Ovary (tissue), 9 donors: Measurements from ENCODE around the gene SVEP1. TPM values are rescaled to one million over a fixed set of nuclear protein-coding genes. Genes with fewer than 3 reads are reported as not detected.

ENCODE experiments used
- DNase-seq, 5 donors: peaks; one replicate each; pipeline ENCODE4 v3.0.0-alpha.2; 2019 to 2020
- H3K27ac ChIP-seq, 2 donors: fragments of 200-600 bp; one replicate each; pipeline versions ENCODE4 v1.5.1 to v1.8.0; 2019 to 2022
- H3K27me3 ChIP-seq: fragments of 200-600 bp; one replicate; pipeline ENCODE4 v1.8.0; 2022
- H3K36me3 ChIP-seq: fragments of 200-600 bp; sonication (generic); one replicate; pipeline ENCODE4 v1.5.1; 2019
- H3K4me1 ChIP-seq: one replicate; pipeline ENCODE4 v1.8.1; 2013; ENCODE audit warnings: mild to moderate bottlenecking, moderate library complexity; ENCODE audit not compliant: insufficient read depth
- H3K4me3 ChIP-seq: fragments of 200-600 bp; sonication (generic); one replicate; pipeline ENCODE4 v1.5.1; 2017
- H3K9me3 ChIP-seq, 2 donors: fragments of 200-600 bp in 1 of 2; sonication (generic) in 1 of 2; one replicate each; pipeline versions ENCODE4 v1.5.1 to v1.8.1; 2013 to 2019; ENCODE audit warnings: mild to moderate bottlenecking in 1 of 2, moderate library complexity in 1 of 2
- EP300 ChIP-seq: sonication (generic); formaldehyde crosslinking; IDR thresholded peaks from one replicate; pipeline ENCODE4 v1.6.1; 2017; ENCODE audit warnings: antibody characterized with exemption
- POLR2A ChIP-seq: fragments of 450-650 bp; IDR thresholded peaks from one replicate; pipeline ENCODE4 v1.6.1; 2017; ENCODE audit warnings: antibody characterized with exemption, mild to moderate bottlenecking, moderate library complexity
- WGBS, 3 donors: extraction: QIAGEN DNeasy Blood & Tissue Kit in 1 of 3; methylation state at CpG; one replicate each; pipeline versions ENCODE4 v1.1.5 to v1.1.7; 2013 to 2017; 5-methylcytosine and 5-hydroxymethylcytosine counted together
- intact Hi-C, 4 donors: fragments of 100-400 bp; cut with DNase I; formaldehyde crosslinking; loops; one replicate each; pipeline versions ENCODE4 v1.11.0 to v1.15.1; 2022 to 2023
- polyA plus RNA-seq, 2 donors: library from polyadenylated mRNA; stranded (reverse); fragments of 200-250 nt in 1 of 2; fragments of 350-450 nt in 1 of 2; fragmentation: Illumina TruSeq in 1 of 2; extraction: RNeasy Lipid Tissue Mini Kit (QIAGEN cat#74804) in 1 of 2; gene quantifications; one replicate each; pipeline ENCODE4 v1.2.3, GENCODE V29; 2013 to 2014
- total RNA-seq, 7 donors: library from RNA; depleted of rRNA in 2 of 7; stranded (reverse); fragments of >200 nt in 2 of 7; fragmentation: NEBNext Ultra II Directional in 3 of 7; extraction: Animal tissue kit (Norgen Biotek cat#: 25700) in 3 of 7; gene quantifications; one replicate each; pipeline versions ENCODE4 v1.1.0 to v1.2.4, GENCODE V29; 2016 to 2023
- TF ChIP-seq, protein P1 (sequence below), 3 donors: fragments of 450-650 bp in 2 of 3; fragments of 200-600 bp in 1 of 3; IDR thresholded peaks; one replicate each; pipeline versions ENCODE4 v1.5.1 to v1.8.0; 2016 to 2022; ENCODE audit warnings: antibody characterized with exemption in 3 of 3, mild to moderate bottlenecking in 1 of 3
- donor health status: DM: no; HTN: no; CAD: no; lungs with moderate emphysema.
- donor health status: DM: no; HTN: no; CAD: no.
- donor health status: Bipolar disorder and iron deficiency.
- donor health status: DM: yes; HTN: yes; CAD: no.
- donor health status: DM: no; HTN: no; CAD: no.
- donor health status: DM: yes; HTN: yes; CAD: no.

SVEP1 gene
- total and polyA plus RNA-seq, 9 donors = 0.40 to 23.1 (median 13.3) TPM

- DNase-seq = peak in 1 of 5 donors; percentile 29
- no peak overlapping the region for H3K27ac ChIP-seq
- no peak overlapping the region for H3K4me3 ChIP-seq
- 32 to 39% (median 36%) methylated on average over 4 of the region's 4 CpGs for whole genome bisulfite sequencing, 3 donors
- H3K9me3 ChIP-seq = no peaks in the 10 kb centered on the region
- no peaks in the 10 kb centered on the region for H3K36me3 ChIP-seq
- intact Hi-C loops = no loop called here
- no peaks in the 10 kb centered on the region for H3K27me3 ChIP-seq
- TF ChIP-seq EP300 = no peak
- TF ChIP-seq, protein P1, sequence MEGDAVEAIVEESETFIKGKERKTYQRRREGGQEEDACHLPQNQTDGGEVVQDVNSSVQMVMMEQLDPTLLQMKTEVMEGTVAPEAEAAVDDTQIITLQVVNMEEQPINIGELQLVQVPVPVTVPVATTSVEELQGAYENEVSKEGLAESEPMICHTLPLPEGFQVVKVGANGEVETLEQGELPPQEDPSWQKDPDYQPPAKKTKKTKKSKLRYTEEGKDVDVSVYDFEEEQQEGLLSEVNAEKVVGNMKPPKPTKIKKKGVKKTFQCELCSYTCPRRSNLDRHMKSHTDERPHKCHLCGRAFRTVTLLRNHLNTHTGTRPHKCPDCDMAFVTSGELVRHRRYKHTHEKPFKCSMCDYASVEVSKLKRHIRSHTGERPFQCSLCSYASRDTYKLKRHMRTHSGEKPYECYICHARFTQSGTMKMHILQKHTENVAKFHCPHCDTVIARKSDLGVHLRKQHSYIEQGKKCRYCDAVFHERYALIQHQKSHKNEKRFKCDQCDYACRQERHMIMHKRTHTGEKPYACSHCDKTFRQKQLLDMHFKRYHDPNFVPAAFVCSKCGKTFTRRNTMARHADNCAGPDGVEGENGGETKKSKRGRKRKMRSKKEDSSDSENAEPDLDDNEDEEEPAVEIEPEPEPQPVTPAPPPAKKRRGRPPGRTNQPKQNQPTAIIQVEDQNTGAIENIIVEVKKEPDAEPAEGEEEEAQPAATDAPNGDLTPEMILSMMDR (IDR thresholded peaks at IDR 0.05) = no peak
- TF ChIP-seq POLR2A = no peak
- H3K4me1 ChIP-seq = no peaks in the 10 kb centered on the region
These were observed 3.7 kb upstream of the SVEP1 start for GRCh38 chr9:110583237-110583636.

- DNase-seq = no peak
- 79 to 85% (median 81%) methylated on average over 3 of the region's 3 CpGs for WGBS, 3 donors
- Histone ChIP-seq H3K27ac (no peak overlapping the region), H3K9me3 (no peaks in the 10 kb centered on the region), H3K27me3 (no peaks in the 10 kb centered on the region), H3K36me3 (no peaks in the 10 kb centered on the region), H3K4me1 (no peaks in the 10 kb centered on the region), H3K4me3 (no peak overlapping the region)
- intact Hi-C loops = no loop called here
- no peak for TF ChIP-seq POLR2A
- TF ChIP-seq, protein P1 (IDR thresholded peaks at IDR 0.05) = no peak
These were observed 2.6 kb upstream of the SVEP1 start for GRCh38 chr9:110582156-110582555.

DNA sequence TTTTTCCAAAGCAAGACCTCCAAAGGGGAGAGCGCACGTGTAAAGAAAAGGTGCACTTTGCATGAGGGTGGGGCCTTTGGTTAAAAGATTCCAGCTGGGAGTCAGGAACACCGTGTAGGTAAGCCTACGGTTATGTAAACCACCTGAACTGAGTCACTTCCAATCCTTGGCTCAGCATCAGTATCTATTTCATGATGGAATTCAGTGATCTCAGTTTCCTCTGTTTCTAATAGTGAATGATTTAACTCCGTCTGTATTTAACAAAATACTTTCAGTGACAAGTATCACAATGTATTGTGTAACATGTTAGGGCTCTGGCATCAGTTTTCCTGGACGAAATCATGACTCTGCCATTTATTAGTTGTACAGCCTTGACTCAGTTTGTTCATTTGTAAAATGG, 1.3 kb upstream of the SVEP1 start:
- no peaks in the 10 kb centered on the region for H3K27me3 ChIP-seq
- intact Hi-C loops = no loop called here
- DNase-seq = no peak
- TF ChIP-seq, protein P1 (IDR thresholded peaks at IDR 0.05) = no peak
- TF ChIP-seq POLR2A (no peak), EP300 (no peak)
- H3K9me3 ChIP-seq = no peaks in the 10 kb centered on the region
- WGBS, 3 donors = 78 to 87% (median 82%) methylated on average over 6 of the region's 6 CpGs
- H3K36me3 ChIP-seq = no peaks in the 10 kb centered on the region
- no peak overlapping the region for H3K27ac ChIP-seq
- no peak overlapping the region for H3K4me3 ChIP-seq
- no peaks in the 10 kb centered on the region for H3K4me1 ChIP-seq

- TF ChIP-seq, protein P1 (IDR thresholded peaks at IDR 0.05) = no peak
- no peak for TF ChIP-seq POLR2A
- no peak for TF ChIP-seq EP300
- no peaks in the 10 kb centered on the region for H3K4me1 ChIP-seq
- intact Hi-C loops = no loop called here
- no peaks in the 10 kb centered on the region for H3K36me3 ChIP-seq
- peak overlapping the region; percentile 44 for H3K4me3 ChIP-seq
- 0 to 1% (median 1%) methylated on average over 13 of the region's 13 CpGs for WGBS, 3 donors
- H3K9me3 ChIP-seq = no peaks in the 10 kb centered on the region
- H3K27me3 ChIP-seq = no peaks in the 10 kb centered on the region
- DNase-seq = no peak
- no peak overlapping the region for H3K27ac ChIP-seq
These were observed 300 bp upstream of the SVEP1 start for GRCh38 chr9:110579862-110580219.
